ENCODE measurements around the gene CDK11A. TPM values are rescaled to one million over a fixed set of nuclear protein-coding genes. Genes with fewer than 3 reads are reported as not detected.
"Not testable (repeated sequence)": the region's sequence is repeated elsewhere in the genome, so short reads cannot be mapped to it uniquely, and the experiment has no call there.

Gene CDK11A
- total RNA-seq, 1 donor from 2014 or later, result 47.9 TPM

DNA sequence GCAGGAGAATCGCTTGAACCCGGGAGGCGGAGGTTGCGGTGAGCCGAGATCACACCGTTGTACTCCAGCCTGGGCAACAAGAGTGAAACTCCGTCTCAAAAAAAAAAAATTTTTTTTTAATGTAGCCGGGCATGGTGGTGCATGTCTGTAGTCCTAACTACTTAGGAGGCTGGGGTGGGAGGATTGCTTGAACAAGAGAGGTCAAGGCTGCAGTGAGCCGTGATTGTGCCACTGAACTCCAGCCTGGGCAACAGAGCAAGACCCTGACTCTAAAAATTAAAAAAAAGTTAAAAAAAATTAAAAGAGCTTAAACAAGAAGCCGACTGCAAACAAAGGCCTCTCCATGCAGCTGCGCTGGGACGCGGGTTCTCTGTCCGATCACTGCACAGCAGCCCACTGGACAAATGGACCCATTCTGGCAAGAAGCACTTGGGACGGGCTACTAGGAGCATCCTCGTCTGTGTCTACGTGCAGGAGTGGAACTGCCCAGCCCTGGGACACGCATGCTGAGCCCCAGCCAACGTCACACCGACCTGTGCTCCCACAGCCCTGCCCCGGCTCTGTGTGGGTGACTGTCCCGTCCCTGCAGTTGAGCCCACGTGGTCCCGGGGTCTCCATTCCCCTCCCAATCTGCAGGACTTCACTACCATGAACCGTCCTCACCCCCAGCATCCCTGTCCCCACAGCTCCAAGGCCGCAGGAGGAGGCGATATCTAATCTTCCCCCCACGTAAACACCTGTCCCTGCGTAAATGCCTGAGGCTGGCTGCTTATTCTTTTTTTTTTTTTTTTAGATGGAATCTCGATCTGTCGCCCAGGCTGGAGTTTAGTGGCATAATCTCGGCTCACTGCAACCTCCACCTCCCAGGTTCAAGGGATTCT, 43.9 kb downstream of the CDK11A start:
- H3K4me1 Mint-ChIP-seq, result peaks cover 4% of the 10 kb centered on the region
- TF ChIP-seq, protein P1, sequence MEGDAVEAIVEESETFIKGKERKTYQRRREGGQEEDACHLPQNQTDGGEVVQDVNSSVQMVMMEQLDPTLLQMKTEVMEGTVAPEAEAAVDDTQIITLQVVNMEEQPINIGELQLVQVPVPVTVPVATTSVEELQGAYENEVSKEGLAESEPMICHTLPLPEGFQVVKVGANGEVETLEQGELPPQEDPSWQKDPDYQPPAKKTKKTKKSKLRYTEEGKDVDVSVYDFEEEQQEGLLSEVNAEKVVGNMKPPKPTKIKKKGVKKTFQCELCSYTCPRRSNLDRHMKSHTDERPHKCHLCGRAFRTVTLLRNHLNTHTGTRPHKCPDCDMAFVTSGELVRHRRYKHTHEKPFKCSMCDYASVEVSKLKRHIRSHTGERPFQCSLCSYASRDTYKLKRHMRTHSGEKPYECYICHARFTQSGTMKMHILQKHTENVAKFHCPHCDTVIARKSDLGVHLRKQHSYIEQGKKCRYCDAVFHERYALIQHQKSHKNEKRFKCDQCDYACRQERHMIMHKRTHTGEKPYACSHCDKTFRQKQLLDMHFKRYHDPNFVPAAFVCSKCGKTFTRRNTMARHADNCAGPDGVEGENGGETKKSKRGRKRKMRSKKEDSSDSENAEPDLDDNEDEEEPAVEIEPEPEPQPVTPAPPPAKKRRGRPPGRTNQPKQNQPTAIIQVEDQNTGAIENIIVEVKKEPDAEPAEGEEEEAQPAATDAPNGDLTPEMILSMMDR (IDR thresholded peaks at IDR 0.05; ENCODE audit: unreplicated experiment), result no peak
- no peak for DNase-seq (ENCODE audit: low spot score in 2 of 2, unreplicated experiment in 2 of 2)
- no peaks in the 10 kb centered on the region for H3K27me3 Mint-ChIP-seq (ENCODE audit: low read depth)
- no peak overlapping the region for H3K4me3 Mint-ChIP-seq
- H3K9me3 Mint-ChIP-seq, result no peaks in the 10 kb centered on the region
- peak overlapping the region; percentile 39 for H3K27ac Mint-ChIP-seq
- peaks cover 6% of the 10 kb centered on the region for H3K36me3 Mint-ChIP-seq

DNA sequence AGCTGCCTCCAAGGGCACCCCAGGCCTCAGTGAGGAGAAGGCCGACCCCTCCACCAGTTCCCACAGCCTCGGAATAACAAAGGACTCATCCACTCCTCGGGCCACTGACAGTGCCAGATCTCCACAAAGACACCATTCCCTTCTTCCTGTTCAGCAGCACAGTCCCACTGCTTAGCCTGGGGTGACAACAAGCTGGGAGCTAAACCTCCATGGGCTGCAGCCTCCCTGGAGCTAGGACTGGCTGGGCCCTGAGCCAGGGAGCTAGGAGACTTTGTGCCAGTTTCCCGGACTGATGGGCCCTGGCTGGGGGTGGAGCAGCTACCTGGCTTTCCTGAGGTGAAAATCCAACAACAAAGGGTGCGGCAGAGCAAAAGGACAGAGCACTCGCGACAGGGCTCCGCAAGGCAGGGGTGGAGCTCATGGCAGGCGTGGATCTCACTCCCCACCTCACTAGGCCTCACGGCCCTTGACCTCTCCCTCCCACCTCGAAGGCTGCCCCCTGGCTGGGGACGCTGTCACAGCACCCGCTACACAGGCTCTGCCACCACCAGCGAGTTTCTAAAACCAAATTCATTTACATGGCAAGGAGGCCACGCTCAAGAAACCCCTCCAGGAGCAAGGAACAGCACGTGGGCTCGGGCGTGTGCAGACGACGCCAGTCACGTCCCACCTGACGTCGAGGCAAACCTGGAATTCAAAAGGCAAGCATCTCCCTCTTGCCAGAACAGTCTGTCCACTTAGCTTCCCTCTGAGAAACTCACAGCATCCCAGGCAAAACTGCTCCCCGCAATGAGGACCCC, 45.4 kb downstream of the CDK11A start:
- Mint-ChIP-seq H3K9me3 (no peaks in the 10 kb centered on the region), H3K4me1 (peaks cover 3% of the 10 kb centered on the region), H3K36me3 (peaks cover 8% of the 10 kb centered on the region), H3K27ac (peak overlapping the region; percentile 25), H3K4me3 (no peak overlapping the region), H3K27me3 (ENCODE audit: low read depth) (no peaks in the 10 kb centered on the region)
- TF ChIP-seq, protein P1 (IDR thresholded peaks at IDR 0.05; ENCODE audit: unreplicated experiment), result no peak
- DNase-seq (ENCODE audit: low spot score in 2 of 2, unreplicated experiment in 2 of 2), result no peak

DNA sequence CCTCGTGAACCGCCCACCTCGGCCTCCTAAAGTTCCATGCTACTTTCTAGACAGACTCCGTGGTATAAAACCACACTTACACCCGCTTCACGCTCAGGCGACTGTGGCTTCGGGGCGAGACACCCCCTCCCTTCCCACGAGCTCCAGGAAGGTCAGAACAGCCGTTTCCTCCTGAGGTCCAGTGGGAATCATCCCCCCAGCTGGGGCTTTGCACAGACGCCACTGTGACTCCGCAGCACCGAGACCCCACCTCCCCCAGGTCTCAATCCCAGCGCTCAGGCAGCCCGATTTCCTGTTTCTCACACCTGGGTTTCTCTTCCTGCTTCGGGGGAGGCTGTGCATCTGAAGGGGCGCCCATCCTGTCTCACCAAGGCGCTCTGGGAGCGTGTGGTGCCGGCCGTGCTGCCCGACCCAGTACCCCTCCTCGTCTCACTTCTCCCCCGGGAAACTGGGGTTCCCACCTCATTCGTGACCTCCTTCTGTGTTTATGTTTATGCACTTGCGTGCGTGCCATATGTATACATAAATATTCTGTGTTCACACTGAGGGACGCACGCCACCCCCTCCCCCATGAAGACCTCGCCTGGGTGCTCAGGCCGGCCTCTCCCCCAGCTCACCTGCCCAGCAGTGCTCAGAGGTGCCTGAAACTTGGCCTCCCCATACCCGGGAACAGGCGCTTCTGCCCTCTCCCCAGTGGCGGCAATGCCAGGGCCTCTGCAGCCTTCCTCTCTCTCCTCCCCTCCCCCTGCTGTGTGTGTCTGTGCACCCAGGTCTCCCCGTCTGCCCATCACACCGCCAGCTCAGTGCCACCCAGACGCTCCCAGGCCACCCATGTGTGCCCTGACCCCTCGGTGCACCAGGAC, 46.2 kb downstream of the CDK11A start:
- TF ChIP-seq, protein P1 (IDR thresholded peaks at IDR 0.05; ENCODE audit: unreplicated experiment), result no peak
- Mint-ChIP-seq H3K4me3 (no peak overlapping the region), H3K4me1 (no peaks in the 10 kb centered on the region), H3K36me3 (peaks cover 9% of the 10 kb centered on the region), H3K27me3 (ENCODE audit: low read depth) (no peaks in the 10 kb centered on the region), H3K27ac (no peak overlapping the region), H3K9me3 (no peaks in the 10 kb centered on the region)
- no peak for DNase-seq (ENCODE audit: low spot score in 2 of 2, unreplicated experiment in 2 of 2)

DNA sequence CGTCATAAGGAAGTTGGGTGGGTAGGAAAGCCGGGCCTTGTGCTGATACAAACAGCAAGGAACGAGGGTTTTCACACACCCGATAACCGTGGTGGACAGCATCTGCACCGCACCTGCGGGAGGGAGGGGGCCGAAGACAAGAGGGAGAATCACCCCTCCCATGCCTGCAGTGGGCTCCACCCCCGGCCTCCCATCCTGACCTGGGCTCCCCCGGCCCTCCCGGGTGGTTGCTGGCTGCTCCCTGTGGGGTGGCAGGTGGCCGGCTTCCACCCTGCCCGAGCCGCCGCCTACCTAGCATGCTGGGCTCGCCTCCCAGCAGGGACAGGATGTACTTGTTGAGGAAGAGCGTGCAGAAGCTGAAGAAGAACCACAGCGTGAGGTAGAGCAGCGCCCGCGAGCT, 48.1 kb downstream of the CDK11A start:
- not testable (repeated sequence) for DNase-seq (ENCODE audit: low spot score in 2 of 2, unreplicated experiment in 2 of 2); H3K4me3 Mint-ChIP-seq

DNA sequence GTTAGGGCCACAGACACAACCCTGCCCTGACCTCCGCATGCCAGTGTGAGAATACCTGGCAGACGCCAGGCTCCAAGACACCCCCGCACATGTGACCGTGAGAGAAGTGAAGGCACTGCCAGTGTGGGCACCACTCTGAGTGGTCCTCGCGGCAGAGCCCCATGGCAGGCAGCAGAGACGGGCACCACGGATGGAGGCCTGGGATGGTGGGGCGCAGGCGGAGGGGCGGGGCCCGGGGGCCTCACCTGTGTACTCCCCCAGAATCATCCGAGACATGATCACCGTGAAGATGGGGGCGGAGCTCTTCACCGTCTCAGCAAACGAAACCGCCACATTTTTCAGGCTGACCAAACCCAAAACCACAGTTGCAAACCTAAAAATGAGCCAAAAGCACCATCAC, 48.9 kb downstream of the CDK11A start:
- not testable (repeated sequence) for H3K4me3 Mint-ChIP-seq; DNase-seq (ENCODE audit: low spot score in 2 of 2, unreplicated experiment in 2 of 2); H3K36me3 Mint-ChIP-seq; H3K27me3 Mint-ChIP-seq (ENCODE audit: low read depth); H3K4me1 Mint-ChIP-seq; H3K9me3 Mint-ChIP-seq; H3K27ac Mint-ChIP-seq

More for the DNA sequence above, 48.1 kb downstream of the CDK11A start:
- not testable (repeated sequence) for H3K27me3 Mint-ChIP-seq (ENCODE audit: low read depth); H3K4me1 Mint-ChIP-seq; H3K36me3 Mint-ChIP-seq; H3K27ac Mint-ChIP-seq; H3K9me3 Mint-ChIP-seq

DNA sequence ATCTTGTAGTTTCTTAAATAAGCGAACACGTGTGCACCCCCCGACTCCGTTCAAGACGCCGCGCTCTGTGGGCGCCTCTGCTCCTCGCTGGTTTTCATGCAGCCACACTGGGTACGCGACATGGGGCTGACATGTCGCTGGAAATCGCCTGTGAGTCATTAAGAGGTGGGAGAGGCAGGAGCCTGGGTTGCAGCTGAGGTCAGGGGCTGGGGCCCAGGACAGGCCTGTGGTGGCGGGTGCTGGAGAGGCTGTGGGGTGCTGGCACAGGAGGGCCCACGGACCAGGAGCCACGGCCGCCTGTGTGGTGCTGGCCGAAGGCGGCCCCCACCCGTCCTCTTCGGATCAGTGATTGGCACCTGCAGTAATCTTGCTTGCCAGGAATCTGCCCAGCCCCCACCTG, 49.4 kb downstream of the CDK11A start:
- H3K4me3 Mint-ChIP-seq; H3K9me3 Mint-ChIP-seq; H3K4me1 Mint-ChIP-seq; DNase-seq (ENCODE audit: low spot score in 2 of 2, unreplicated experiment in 2 of 2); H3K36me3 Mint-ChIP-seq; H3K27ac Mint-ChIP-seq; H3K27me3 Mint-ChIP-seq (ENCODE audit: low read depth): not testable (repeated sequence)

Data from mesothelial cell of epicardium (in vitro differentiated cells).